OCI-LY1 (cell line): ENCODE data around the gene DNAAF3.

Experiments used
- H2AFZ ChIP-seq: fragments of 200-600 bp; sonication (generic), shearing (Covaris generic); 2 replicates; pipeline ENCODE4 v1.6.0; 2014; ENCODE audit warnings: antibody characterized with exemption, mild to moderate bottlenecking, low read length
- H3F3A ChIP-seq: fragments of 200-600 bp; sonication (generic), shearing (Covaris generic); 2 replicates; pipeline ENCODE4 v1.6.0; 2014; ENCODE audit warnings: mild to moderate bottlenecking, antibody characterized with exemption, low read length, moderate library complexity; ENCODE audit not compliant: insufficient read depth
- H3K27ac ChIP-seq: fragments of 200-600 bp; sonication (generic); 2 replicates; pipeline ENCODE4 v1.5.1; 2014; ENCODE audit warnings: low read length, mixed run types, mild to moderate bottlenecking, low read depth; ENCODE audit not compliant: poor library complexity, severe bottlenecking
- H3K27me3 ChIP-seq: fragments of 200-600 bp; sonication (generic); 2 replicates; pipeline ENCODE4 v1.6.0; 2014; ENCODE audit warnings: antibody characterized with exemption, mild to moderate bottlenecking, low read length, moderate library complexity; ENCODE audit not compliant: insufficient read depth
- H3K36me3 ChIP-seq: fragments of 200-600 bp; sonication (generic); 2 replicates; pipeline ENCODE4 v1.6.1; 2014; ENCODE audit warnings: mild to moderate bottlenecking, antibody characterized with exemption, low read length, moderate library complexity, mixed read lengths; ENCODE audit not compliant: insufficient read depth
- H3K4me1 ChIP-seq: fragments of 200-600 bp; sonication (generic); 2 replicates; pipeline ENCODE4 v1.5.1; 2014; ENCODE audit warnings: mild to moderate bottlenecking, low read length, moderate library complexity; ENCODE audit not compliant: insufficient read depth, severe bottlenecking
- H3K4me2 ChIP-seq: fragments of 200-600 bp; sonication (generic), shearing (Covaris generic); 2 replicates; pipeline ENCODE4 v1.6.1; 2014; ENCODE audit warnings: low read length
- H3K4me3 ChIP-seq: fragments of 200-600 bp; sonication (generic); 2 replicates; pipeline ENCODE4 v1.5.1; 2014; ENCODE audit warnings: low read length, low read depth, mild to moderate bottlenecking, mixed read lengths; ENCODE audit not compliant: poor library complexity, severe bottlenecking
- H3K79me2 ChIP-seq: fragments of 200-600 bp; shearing (Covaris generic); 2 replicates; pipeline ENCODE4 v1.6.1; 2016; ENCODE audit warnings: mixed run types, low read length, mixed read lengths; ENCODE audit not compliant: insufficient read depth
- H3K9ac ChIP-seq: fragments of 200-600 bp; sonication (generic), shearing (Covaris generic); 2 replicates; pipeline ENCODE4 v1.6.1; 2014; ENCODE audit warnings: mild to moderate bottlenecking, low read length, mixed read lengths
- H3K9me2 ChIP-seq: fragments of 200-600 bp; sonication (generic), shearing (Covaris generic); 2 replicates; pipeline ENCODE4 v1.6.1; 2014; ENCODE audit warnings: low read depth, mild to moderate bottlenecking, low read length, mixed read lengths
- H3K9me3 ChIP-seq: fragments of 200-600 bp; shearing (Covaris generic); 2 replicates; pipeline ENCODE4 v1.6.1; 2014; ENCODE audit warnings: low read length, mixed read lengths
- H4K20me1 ChIP-seq: fragments of 200-600 bp; sonication (generic), shearing (Covaris generic); 2 replicates; pipeline ENCODE4 v1.6.0; 2016; ENCODE audit warnings: mild to moderate bottlenecking, low read length; ENCODE audit not compliant: insufficient read depth
- EZH2 ChIP-seq: fragments of 200-600 bp; sonication (generic), shearing (Covaris generic); IDR thresholded peaks from 2 replicates; pipeline ENCODE4 v1.8.0; 2017; ENCODE audit warnings: borderline replicate concordance, mixed run types, mild to moderate bottlenecking, antibody characterized with exemption, low read length, moderate library complexity, mixed read lengths
- TF ChIP-seq, protein P1 (sequence below): fragments of 200-600 bp; sonication (generic), shearing (Covaris generic); IDR thresholded peaks from 2 replicates; pipeline ENCODE4 v1.5.1; 2017; ENCODE audit warnings: mild to moderate bottlenecking, antibody characterized with exemption, low read length, moderate library complexity, mixed read lengths

DNAAF3 gene

DNA sequence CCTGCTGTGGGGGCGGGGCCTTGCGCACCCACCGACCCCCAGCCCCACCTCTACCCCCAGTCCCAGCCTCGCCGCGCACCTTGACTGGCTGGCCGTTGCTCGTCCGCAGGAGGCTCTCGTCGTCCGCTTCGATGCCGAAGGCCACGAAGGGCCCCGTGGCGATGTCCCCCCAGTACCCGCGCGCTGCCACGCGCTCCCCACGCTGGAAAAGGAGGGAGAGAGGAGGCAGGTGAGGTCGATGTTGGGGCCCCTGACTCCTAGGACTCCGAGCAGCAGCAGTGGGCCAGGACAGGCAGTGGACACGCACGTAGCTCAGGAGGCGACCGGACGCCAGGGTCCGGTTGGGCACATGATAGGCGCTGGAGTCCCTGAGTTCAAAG lies 5.4 kb downstream of the DNAAF3 start:
- H3K79me2 ChIP-seq = no peaks in the 10 kb centered on the region
- TF ChIP-seq, protein P1, sequence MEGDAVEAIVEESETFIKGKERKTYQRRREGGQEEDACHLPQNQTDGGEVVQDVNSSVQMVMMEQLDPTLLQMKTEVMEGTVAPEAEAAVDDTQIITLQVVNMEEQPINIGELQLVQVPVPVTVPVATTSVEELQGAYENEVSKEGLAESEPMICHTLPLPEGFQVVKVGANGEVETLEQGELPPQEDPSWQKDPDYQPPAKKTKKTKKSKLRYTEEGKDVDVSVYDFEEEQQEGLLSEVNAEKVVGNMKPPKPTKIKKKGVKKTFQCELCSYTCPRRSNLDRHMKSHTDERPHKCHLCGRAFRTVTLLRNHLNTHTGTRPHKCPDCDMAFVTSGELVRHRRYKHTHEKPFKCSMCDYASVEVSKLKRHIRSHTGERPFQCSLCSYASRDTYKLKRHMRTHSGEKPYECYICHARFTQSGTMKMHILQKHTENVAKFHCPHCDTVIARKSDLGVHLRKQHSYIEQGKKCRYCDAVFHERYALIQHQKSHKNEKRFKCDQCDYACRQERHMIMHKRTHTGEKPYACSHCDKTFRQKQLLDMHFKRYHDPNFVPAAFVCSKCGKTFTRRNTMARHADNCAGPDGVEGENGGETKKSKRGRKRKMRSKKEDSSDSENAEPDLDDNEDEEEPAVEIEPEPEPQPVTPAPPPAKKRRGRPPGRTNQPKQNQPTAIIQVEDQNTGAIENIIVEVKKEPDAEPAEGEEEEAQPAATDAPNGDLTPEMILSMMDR = no peak
- no peak for TF ChIP-seq EZH2
- no peak overlapping the region for H3K27ac ChIP-seq
- H3F3A ChIP-seq = no peaks in the 10 kb centered on the region
- no peaks in the 10 kb centered on the region for H3K36me3 ChIP-seq
- H3K9me3 ChIP-seq = no peaks in the 10 kb centered on the region
- H3K4me1 ChIP-seq = no peaks in the 10 kb centered on the region
- no peak overlapping the region for H3K4me3 ChIP-seq
- H2AFZ ChIP-seq = no peak overlapping the region
- no peaks in the 10 kb centered on the region for H3K27me3 ChIP-seq
- no peaks in the 10 kb centered on the region for H3K9me2 ChIP-seq
- H4K20me1 ChIP-seq = no peaks in the 10 kb centered on the region
- H3K9ac ChIP-seq = no peak overlapping the region
- H3K4me2 ChIP-seq = no peak overlapping the region

DNA sequence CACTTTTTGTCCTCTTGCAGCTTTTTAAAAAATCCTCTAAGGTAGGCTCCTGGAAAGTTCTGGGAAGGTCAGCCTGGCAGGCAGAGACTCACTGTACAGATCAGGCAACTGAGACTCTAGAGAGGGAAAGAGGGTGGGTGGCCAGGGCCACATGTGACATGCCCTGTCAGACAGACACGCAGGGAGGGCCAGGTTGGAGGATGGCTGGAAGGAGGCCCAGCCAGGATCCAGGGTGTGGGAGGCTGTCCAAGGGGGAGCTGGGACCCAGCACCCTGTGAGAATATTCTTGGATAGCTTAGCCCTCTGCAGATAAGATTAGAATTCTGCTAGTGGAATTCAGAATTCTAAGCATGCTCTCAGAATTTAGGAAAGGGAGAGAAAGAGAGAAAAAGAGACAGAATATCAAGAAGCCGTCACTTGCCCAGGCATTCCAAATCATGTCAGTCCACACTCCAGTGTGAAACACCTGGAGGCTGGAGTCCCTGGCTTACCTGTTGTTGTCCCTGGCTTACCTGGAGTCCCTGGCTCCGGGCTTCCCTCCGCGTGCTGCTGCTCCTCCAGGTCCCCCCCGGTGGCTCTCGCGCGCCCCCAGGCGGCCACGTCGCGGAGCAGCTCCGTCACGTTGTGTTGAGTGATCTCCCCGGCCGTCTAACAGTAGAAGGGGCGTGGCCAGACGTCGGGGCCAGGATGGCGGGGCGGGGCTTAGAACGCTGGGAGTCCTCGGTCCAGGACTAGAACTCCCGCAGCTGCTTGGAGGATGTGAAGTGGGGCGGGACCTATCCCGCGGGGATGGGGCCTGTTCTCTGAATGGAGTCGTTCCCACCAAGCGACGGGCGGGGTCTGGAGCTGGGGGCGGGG lies 6.1 kb downstream of the DNAAF3 start:
- H3K4me1 ChIP-seq = no peaks in the 10 kb centered on the region
- H3K79me2 ChIP-seq = no peaks in the 10 kb centered on the region
- no peak overlapping the region for H2AFZ ChIP-seq
- H3K9me3 ChIP-seq = no peaks in the 10 kb centered on the region
- H3K9ac ChIP-seq = no peak overlapping the region
- TF ChIP-seq, protein P1 = peak; percentile 97
- no peak for TF ChIP-seq EZH2
- H3K36me3 ChIP-seq = no peaks in the 10 kb centered on the region
- H3K4me3 ChIP-seq = no peak overlapping the region
- H3K27me3 ChIP-seq = no peaks in the 10 kb centered on the region
- no peaks in the 10 kb centered on the region for H3F3A ChIP-seq
- no peaks in the 10 kb centered on the region for H4K20me1 ChIP-seq
- H3K9me2 ChIP-seq = no peaks in the 10 kb centered on the region
- H3K4me2 ChIP-seq = no peak overlapping the region
- H3K27ac ChIP-seq = no peak overlapping the region

DNA sequence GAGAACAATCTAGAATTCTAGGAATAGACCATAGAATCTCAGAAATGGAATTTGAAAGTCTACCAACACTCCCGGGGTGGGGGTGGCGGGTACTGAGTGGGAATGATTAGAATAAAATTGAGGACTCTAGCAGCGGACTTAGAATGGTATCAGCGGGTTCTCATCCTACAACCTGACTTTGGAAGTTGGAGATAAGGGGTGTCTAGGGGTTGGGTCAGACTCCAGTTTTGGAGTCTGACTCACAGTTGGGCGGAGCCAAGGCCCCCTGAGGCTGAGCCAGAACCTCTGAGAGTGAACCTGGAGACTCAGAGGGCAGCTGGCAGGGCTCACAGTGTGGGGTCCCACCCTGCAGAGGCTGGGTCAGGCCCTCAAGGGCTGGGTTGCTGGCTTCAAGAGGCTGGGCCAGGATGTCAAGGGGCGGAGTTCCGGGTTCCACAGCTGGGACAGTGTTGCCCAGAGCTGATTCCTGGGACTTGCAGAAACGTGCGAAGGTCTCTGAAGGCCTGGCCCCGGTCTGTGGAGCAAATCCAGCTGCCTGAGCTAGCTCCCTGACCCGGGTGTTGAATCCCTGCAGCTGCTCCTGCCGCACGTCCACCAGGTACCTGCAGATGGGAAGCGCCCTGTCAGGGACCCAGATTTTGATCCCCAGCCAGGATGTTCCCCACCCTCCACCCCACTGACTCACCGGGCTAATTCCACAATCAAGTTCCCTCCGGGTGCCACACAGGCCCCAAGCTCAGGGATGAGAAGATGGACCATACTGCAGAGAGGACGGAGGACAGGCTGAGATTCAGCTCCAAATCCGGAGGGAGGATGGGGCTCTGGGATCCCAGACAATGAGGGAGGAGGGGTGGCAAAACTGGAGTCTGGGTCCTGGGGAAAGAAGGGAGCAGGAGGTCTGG lies 7.3 kb downstream of the DNAAF3 start:
- H3K36me3 ChIP-seq = no peaks in the 10 kb centered on the region
- no peaks in the 10 kb centered on the region for H3K9me2 ChIP-seq
- TF ChIP-seq, protein P1 = no peak
- TF ChIP-seq EZH2 = no peak
- no peak overlapping the region for H3K27ac ChIP-seq
- H2AFZ ChIP-seq = no peak overlapping the region
- no peaks in the 10 kb centered on the region for H3F3A ChIP-seq
- H3K4me1 ChIP-seq = no peaks in the 10 kb centered on the region
- no peaks in the 10 kb centered on the region for H4K20me1 ChIP-seq
- H3K4me3 ChIP-seq = no peak overlapping the region
- no peaks in the 10 kb centered on the region for H3K79me2 ChIP-seq
- no peaks in the 10 kb centered on the region for H3K9me3 ChIP-seq
- no peak overlapping the region for H3K9ac ChIP-seq
- H3K4me2 ChIP-seq = no peak overlapping the region
- no peaks in the 10 kb centered on the region for H3K27me3 ChIP-seq
